Stimulated activated CD8-positive, alpha-beta memory T cell treated with anti-CD3 and anti-CD28 coated beads, Interleukin-15, amount 100 ng/mL, for 4 hours (primary cell): ENCODE measurements around the gene HEYL.
A peak's percentile ranks its signal among the peaks of the same experiment; 100 is the strongest.

Experiments used
- DNase-seq, 2 donors: peaks; one replicate each; pipeline ENCODE4 v3.0.0-alpha.2; 2020; ENCODE audit warnings: low read depth in 2 of 2

HEYL gene

GRCh38 chr1:39639305-39640130 is at the start of gene HEYL:
Gene HEYL, minus strand, starts transcription at chr1:39639643. Its CDS starts 18 bp downstream, at chr1:39639625.
- DNase-seq, result peak; percentile 50 to 56

GRCh38 chr1:39689214-39689613 is 49.8 kb upstream of the HEYL start:
- DNase-seq, result no peak

GRCh38 chr1:39688706-39689105 is 49.3 kb upstream of the HEYL start:
- DNase-seq, result no peak

GRCh38 chr1:39687243-39687642 is 47.8 kb upstream of the HEYL start:
- DNase-seq, result no peak

- DNase-seq, result no peak
These were observed 45.6 kb upstream of the HEYL start for GRCh38 chr1:39685071-39685470.

- DNase-seq, result no peak
These were observed 44.8 kb upstream of the HEYL start for GRCh38 chr1:39684313-39684664.

- no peak for DNase-seq
These were observed 44.3 kb upstream of the HEYL start for GRCh38 chr1:39683591-39684312.

- no peak for DNase-seq
These were observed 42.6 kb upstream of the HEYL start for GRCh38 chr1:39681999-39682398.

GRCh38 chr1:39681294-39681693 is 41.9 kb upstream of the HEYL start:
- no peak for DNase-seq

GRCh38 chr1:39680751-39681150 is 41.3 kb upstream of the HEYL start:
- no peak for DNase-seq

GRCh38 chr1:39679821-39680220 is 40.4 kb upstream of the HEYL start:
- no peak for DNase-seq

- DNase-seq, result no peak
These were observed 39.4 kb upstream of the HEYL start for GRCh38 chr1:39678889-39679288.

GRCh38 chr1:39677645-39678044 is 38.2 kb upstream of the HEYL start:
- DNase-seq, result no peak

GRCh38 chr1:39676948-39677548 is 37.6 kb upstream of the HEYL start:
- no peak for DNase-seq

GRCh38 chr1:39675220-39675619 is 35.8 kb upstream of the HEYL start:
- no peak for DNase-seq

- no peak for DNase-seq
These were observed 33.8 kb upstream of the HEYL start for GRCh38 chr1:39673215-39673614.

- DNase-seq, result no peak
These were observed 33.1 kb upstream of the HEYL start for GRCh38 chr1:39672551-39672947.

GRCh38 chr1:39671793-39672550 is 32.5 kb upstream of the HEYL start, which contains the start of gene NT5C1A:
Gene NT5C1A, minus strand, starts transcription at chr1:39672107. Its CDS starts 69 bp downstream, at chr1:39672038.
- no peak for DNase-seq

- no peak for DNase-seq
These were observed 32.0 kb upstream of the HEYL start for GRCh38 chr1:39671433-39671792.

- no peak for DNase-seq
These were observed 31.2 kb upstream of the HEYL start for GRCh38 chr1:39670689-39671088.

GRCh38 chr1:39668894-39669293 is 29.5 kb upstream of the HEYL start:
- DNase-seq, result no peak

- DNase-seq, result no peak
These were observed 28.7 kb upstream of the HEYL start for GRCh38 chr1:39668111-39668510.
